ENCODE measurements around the gene MAB21L4.
A peak's percentile ranks its signal among the peaks of the same experiment; 100 is the strongest.

Gene MAB21L4

GRCh38 chr2:240915526-240916341 lies 19.8 kb upstream of the MAB21L4 start:
- H3K4me3 ChIP-seq (IDR thresholded peaks at IDR 0.05; ENCODE audit: insufficient read depth, low read depth, low read length): no peak overlapping the region
- H3K27ac ChIP-seq: no peak overlapping the region
- no peaks in the 10 kb centered on the region for H3K79me2 ChIP-seq (ENCODE audit: insufficient read depth, low read depth)
- no peaks in the 10 kb centered on the region for H3K36me3 ChIP-seq (ENCODE audit: insufficient read depth)
- H2AFZ ChIP-seq (ENCODE audit: low read depth): no peak overlapping the region
- TF ChIP-seq CTCF (conservative IDR thresholded peaks at IDR 0.05; ENCODE audit: low read depth, low read length): no peak
- no peak overlapping the region for H3K9ac ChIP-seq
- peaks cover 50% of the 10 kb centered on the region; the same call in 1 of the 2 replicates for H3K27me3 ChIP-seq (ENCODE audit: insufficient read depth, low read depth)
- H4K20me1 ChIP-seq (ENCODE audit: insufficient read depth): no peaks in the 10 kb centered on the region
- no peak overlapping the region for H3K4me2 ChIP-seq
- H3K4me1 ChIP-seq (ENCODE audit: low read depth, poor library complexity, severe bottlenecking): no peaks in the 10 kb centered on the region

GRCh38 chr2:240914645-240915525 lies 18.9 kb upstream of the MAB21L4 start:
- H3K4me2 ChIP-seq: no peak overlapping the region
- H4K20me1 ChIP-seq (ENCODE audit: insufficient read depth): no peaks in the 10 kb centered on the region
- no peak overlapping the region for H3K27ac ChIP-seq
- H3K4me3 ChIP-seq (IDR thresholded peaks at IDR 0.05; ENCODE audit: insufficient read depth, low read depth, low read length): no peak overlapping the region
- H3K79me2 ChIP-seq (ENCODE audit: insufficient read depth, low read depth): no peaks in the 10 kb centered on the region
- no peak overlapping the region for H3K9ac ChIP-seq
- no peaks in the 10 kb centered on the region for H3K36me3 ChIP-seq (ENCODE audit: insufficient read depth)
- H2AFZ ChIP-seq (ENCODE audit: low read depth): no peak overlapping the region
- H3K27me3 ChIP-seq (ENCODE audit: insufficient read depth, low read depth): peaks cover 58% of the 10 kb centered on the region; the same call in 1 of the 2 replicates
- peak; percentile 15; the same call in 1 of the 2 replicates for TF ChIP-seq CTCF (conservative IDR thresholded peaks at IDR 0.05; ENCODE audit: low read depth, low read length)
- H3K4me1 ChIP-seq (ENCODE audit: low read depth, poor library complexity, severe bottlenecking): no peaks in the 10 kb centered on the region

- Histone ChIP-seq H3K27ac (no peak overlapping the region), H3K36me3 (ENCODE audit: insufficient read depth) (no peaks in the 10 kb centered on the region), H3K79me2 (ENCODE audit: insufficient read depth, low read depth) (no peaks in the 10 kb centered on the region), H3K4me3 (IDR thresholded peaks at IDR 0.05; ENCODE audit: insufficient read depth, low read depth, low read length) (no peak overlapping the region), H3K4me2 (no peak overlapping the region), H3K9ac (no peak overlapping the region), H3K4me1 (ENCODE audit: low read depth, poor library complexity, severe bottlenecking) (no peaks in the 10 kb centered on the region), H2AFZ (ENCODE audit: low read depth) (no peak overlapping the region), H4K20me1 (ENCODE audit: insufficient read depth) (no peaks in the 10 kb centered on the region), H3K27me3 (ENCODE audit: insufficient read depth, low read depth) (peaks cover 60% of the 10 kb centered on the region; the same call in 1 of the 2 replicates)
- peak; percentile 73 for TF ChIP-seq CTCF (conservative IDR thresholded peaks at IDR 0.05; ENCODE audit: low read depth, low read length)
These were observed 18.1 kb upstream of the MAB21L4 start for GRCh38 chr2:240913810-240914644.

All from KMS-11 (cell line).